ENCODE data around the gene AK8. TPM values are rescaled to one million over a fixed set of nuclear protein-coding genes. Genes with fewer than 3 reads are reported as not detected.
A peak's percentile ranks its signal among the peaks of the same experiment; 100 is the strongest.

AK8 gene
- total RNA-seq, 2 experiments from 2014 or later, result 0.27 TPM; not detected in 1

GRCh38 chr9:132894862-132895835 lies 17.1 kb upstream of the AK8 start:
- ChIA-PET CTCF (ENCODE audit: unreplicated experiment) (no interaction called here), POLR2A (interaction anchor here (0.7 kb wide), 1 partner anchor 28 kb away, joined by 3 read pairs; no protein-coding TSS in a partner anchor)
- Histone ChIP-seq H3K4me1 (ENCODE audit: insufficient read depth, low read length, poor library complexity, severe bottlenecking) (no peaks in the 10 kb centered on the region), H3K9me3 (ENCODE audit: low read length) (no peaks in the 10 kb centered on the region), H3K27ac (ENCODE audit: low read depth, low read length, poor library complexity, severe bottlenecking) (no peak overlapping the region), H3K9me2 (ENCODE audit: insufficient read depth, low read length) (no peaks in the 10 kb centered on the region), H2AFZ (ENCODE audit: low read length) (no peak overlapping the region), H3K4me2 (ENCODE audit: low read length) (no peak overlapping the region), H3K4me3 (ENCODE audit: low read depth, low read length, poor library complexity, severe bottlenecking) (no peak overlapping the region), H3K36me3 (ENCODE audit: insufficient read depth, low read length) (peaks cover 50% of the 10 kb centered on the region), H4K20me1 (ENCODE audit: insufficient read depth, low read length) (no peaks in the 10 kb centered on the region), H3K79me2 (ENCODE audit: insufficient read depth, low read depth, low read length) (no peaks in the 10 kb centered on the region)
- DNase-seq (ENCODE audit: low spot score), result no peak
- intact Hi-C loops (cut with micrococcal nuclease; ENCODE audit: unreplicated experiment), result loop anchor here (5.0 kb wide), 1 partner anchor 82 kb away; the partner anchor contains the start of gene GFI1B
- no TSS peak for BruUV-seq (replicated peaks)
- no peak for TF ChIP-seq EZH2phosphoT487 (IDR thresholded peaks at IDR 0.05; ENCODE audit: borderline replicate concordance, low read depth, low read length)
- TF ChIP-seq, protein P1, sequence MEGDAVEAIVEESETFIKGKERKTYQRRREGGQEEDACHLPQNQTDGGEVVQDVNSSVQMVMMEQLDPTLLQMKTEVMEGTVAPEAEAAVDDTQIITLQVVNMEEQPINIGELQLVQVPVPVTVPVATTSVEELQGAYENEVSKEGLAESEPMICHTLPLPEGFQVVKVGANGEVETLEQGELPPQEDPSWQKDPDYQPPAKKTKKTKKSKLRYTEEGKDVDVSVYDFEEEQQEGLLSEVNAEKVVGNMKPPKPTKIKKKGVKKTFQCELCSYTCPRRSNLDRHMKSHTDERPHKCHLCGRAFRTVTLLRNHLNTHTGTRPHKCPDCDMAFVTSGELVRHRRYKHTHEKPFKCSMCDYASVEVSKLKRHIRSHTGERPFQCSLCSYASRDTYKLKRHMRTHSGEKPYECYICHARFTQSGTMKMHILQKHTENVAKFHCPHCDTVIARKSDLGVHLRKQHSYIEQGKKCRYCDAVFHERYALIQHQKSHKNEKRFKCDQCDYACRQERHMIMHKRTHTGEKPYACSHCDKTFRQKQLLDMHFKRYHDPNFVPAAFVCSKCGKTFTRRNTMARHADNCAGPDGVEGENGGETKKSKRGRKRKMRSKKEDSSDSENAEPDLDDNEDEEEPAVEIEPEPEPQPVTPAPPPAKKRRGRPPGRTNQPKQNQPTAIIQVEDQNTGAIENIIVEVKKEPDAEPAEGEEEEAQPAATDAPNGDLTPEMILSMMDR (conservative IDR thresholded peaks at IDR 0.05; ENCODE audit: low read length), result no peak

GRCh38 chr9:132894346-132894745 lies 16.3 kb upstream of the AK8 start:
- Histone ChIP-seq H3K9me3 (ENCODE audit: low read length) (no peaks in the 10 kb centered on the region), H2AFZ (ENCODE audit: low read length) (no peak overlapping the region), H3K4me3 (ENCODE audit: low read depth, low read length, poor library complexity, severe bottlenecking) (no peak overlapping the region), H3K79me2 (ENCODE audit: insufficient read depth, low read depth, low read length) (no peaks in the 10 kb centered on the region), H3K4me2 (ENCODE audit: low read length) (no peak overlapping the region), H3K36me3 (ENCODE audit: insufficient read depth, low read length) (peaks cover 43% of the 10 kb centered on the region), H3K27ac (ENCODE audit: low read depth, low read length, poor library complexity, severe bottlenecking) (no peak overlapping the region), H3K9me2 (ENCODE audit: insufficient read depth, low read length) (no peaks in the 10 kb centered on the region), H4K20me1 (ENCODE audit: insufficient read depth, low read length) (no peaks in the 10 kb centered on the region), H3K4me1 (ENCODE audit: insufficient read depth, low read length, poor library complexity, severe bottlenecking) (no peaks in the 10 kb centered on the region)
- intact Hi-C loops (cut with micrococcal nuclease; ENCODE audit: unreplicated experiment), result loop anchor here (5.0 kb wide), 1 partner anchor 83 kb away; the partner anchor contains the start of gene GFI1B
- TSS peak; percentile 46 for BruUV-seq (replicated peaks)
- no peak for TF ChIP-seq EZH2phosphoT487 (IDR thresholded peaks at IDR 0.05; ENCODE audit: borderline replicate concordance, low read depth, low read length)
- TF ChIP-seq, protein P1 (conservative IDR thresholded peaks at IDR 0.05; ENCODE audit: low read length), result no peak
- POLR2A ChIA-PET, result interaction anchor here (0.7 kb wide), 2 partner anchors 11 to 1302 kb away, joined by 3 to 4 read pairs; no protein-coding TSS in a partner anchor
- DNase-seq (ENCODE audit: low spot score), result no peak
- CTCF ChIA-PET (ENCODE audit: unreplicated experiment), result no interaction called here

Data from OCI-LY7 (cell line).